ENCODE measurements around the gene AZIN2. TPM values are rescaled to one million over a fixed set of nuclear protein-coding genes. Genes with fewer than 3 reads are reported as not detected.

AZIN2 gene
- total and polyA plus RNA-seq, 2 of the 13 experiments (the other 11 are each of a cell fraction or from before 2014, with no cell fraction given) = 1.7 to 3.5 TPM

GRCh38 chr1:33127001-33127823 lies 46.3 kb downstream of the AZIN2 start (continued):
- no peak for TF ChIP-seq ZBTB26 (CRISPR knock-in tag; IDR thresholded peaks at IDR 0.05; ENCODE audit: borderline replicate concordance)
- TF ChIP-seq PAXIP1 (CRISPR knock-in tag; conservative IDR thresholded peaks at IDR 0.05) = peak; percentile 71
- peak; percentile 97 for TF ChIP-seq THAP11 (CRISPR knock-in tag; IDR thresholded peaks at IDR 0.05)
- no peak for TF ChIP-seq SCMH1 (CRISPR knock-in tag; IDR thresholded peaks at IDR 0.05; ENCODE audit: borderline replicate concordance)
- TF ChIP-seq ZBTB43 (CRISPR knock-in tag; conservative IDR thresholded peaks at IDR 0.05) = peak; percentile 71
- no peak for TF ChIP-seq ADNP (CRISPR knock-in tag; IDR thresholded peaks at IDR 0.05)
- peak; percentile 96 for TF ChIP-seq THAP9 (CRISPR knock-in tag; IDR thresholded peaks at IDR 0.05; ENCODE audit: borderline replicate concordance)
- TF ChIP-seq CBX5 (CRISPR knock-in tag; IDR thresholded peaks at IDR 0.05; ENCODE audit: borderline replicate concordance) = peak; percentile 98; the same call in 1 of the 2 replicates
- TF ChIP-seq ZNF780A (CRISPR knock-in tag; IDR thresholded peaks at IDR 0.05) = no peak
- peak; percentile 92; the same call in 1 of the 2 replicates for TF ChIP-seq NFKB2 (CRISPR knock-in tag; IDR thresholded peaks at IDR 0.05; ENCODE audit: borderline replicate concordance)
- peak; percentile 74; the same call in 1 of the 2 replicates for TF ChIP-seq ZBTB38 (CRISPR knock-in tag; IDR thresholded peaks at IDR 0.05)
- peak; percentile 81 for TF ChIP-seq ZNF143 (CRISPR knock-in tag; IDR thresholded peaks at IDR 0.05)
- TF ChIP-seq ETV5 (CRISPR knock-in tag; IDR thresholded peaks at IDR 0.05; ENCODE audit: borderline replicate concordance) = peak; percentile 90
- peak; percentile 91 for TF ChIP-seq KDM3A (CRISPR knock-in tag; IDR thresholded peaks at IDR 0.05; ENCODE audit: low read depth)
- TF ChIP-seq HDAC2 (CRISPR knock-in tag; IDR thresholded peaks at IDR 0.05) = peak; percentile 90
- TF ChIP-seq MAFG (CRISPR knock-in tag; IDR thresholded peaks at IDR 0.05) = peak; percentile 71; the same call in 1 of the 2 replicates
- no peak for TF ChIP-seq SKIL (CRISPR knock-in tag; IDR thresholded peaks at IDR 0.05; ENCODE audit: borderline replicate concordance)

Data from HepG2 (cell line).